ENCODE measurements around the gene PIANP.

- TF ChIP-seq, protein P1, sequence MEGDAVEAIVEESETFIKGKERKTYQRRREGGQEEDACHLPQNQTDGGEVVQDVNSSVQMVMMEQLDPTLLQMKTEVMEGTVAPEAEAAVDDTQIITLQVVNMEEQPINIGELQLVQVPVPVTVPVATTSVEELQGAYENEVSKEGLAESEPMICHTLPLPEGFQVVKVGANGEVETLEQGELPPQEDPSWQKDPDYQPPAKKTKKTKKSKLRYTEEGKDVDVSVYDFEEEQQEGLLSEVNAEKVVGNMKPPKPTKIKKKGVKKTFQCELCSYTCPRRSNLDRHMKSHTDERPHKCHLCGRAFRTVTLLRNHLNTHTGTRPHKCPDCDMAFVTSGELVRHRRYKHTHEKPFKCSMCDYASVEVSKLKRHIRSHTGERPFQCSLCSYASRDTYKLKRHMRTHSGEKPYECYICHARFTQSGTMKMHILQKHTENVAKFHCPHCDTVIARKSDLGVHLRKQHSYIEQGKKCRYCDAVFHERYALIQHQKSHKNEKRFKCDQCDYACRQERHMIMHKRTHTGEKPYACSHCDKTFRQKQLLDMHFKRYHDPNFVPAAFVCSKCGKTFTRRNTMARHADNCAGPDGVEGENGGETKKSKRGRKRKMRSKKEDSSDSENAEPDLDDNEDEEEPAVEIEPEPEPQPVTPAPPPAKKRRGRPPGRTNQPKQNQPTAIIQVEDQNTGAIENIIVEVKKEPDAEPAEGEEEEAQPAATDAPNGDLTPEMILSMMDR (IDR thresholded peaks at IDR 0.05; ENCODE audit: insufficient read depth, low read length): no peak
- TF ChIP-seq REST (IDR thresholded peaks at IDR 0.05; ENCODE audit: insufficient replicate concordance, low read depth): no peak
These were observed 34.1 kb upstream of the PIANP start for GRCh38 chr12:6734506-6735387.
